Endothelial cell (in vitro differentiated cells): ENCODE data around the gene PIWIL4. TPM values are rescaled to one million over a fixed set of nuclear protein-coding genes. Genes with fewer than 3 reads are reported as not detected.

Source experiments
- DNase-seq: peaks from one replicate; pipeline ENCODE4 v3.0.0; 2021; ENCODE audit warnings: low spot score
- H3K27ac Mint-ChIP-seq: one replicate; pipeline ENCODE4 v1.8.0; 2021; ENCODE audit warnings: mixed read lengths, inconsistent platforms; ENCODE audit not compliant: unreplicated experiment
- H3K27me3 Mint-ChIP-seq: one replicate; pipeline ENCODE4 v1.8.0; 2021; ENCODE audit warnings: mild to moderate bottlenecking, moderate library complexity, mixed read lengths, inconsistent platforms; ENCODE audit not compliant: unreplicated experiment
- H3K36me3 Mint-ChIP-seq: one replicate; pipeline ENCODE4 v1.8.0; 2021; ENCODE audit warnings: mild to moderate bottlenecking, low read depth, mixed read lengths, inconsistent platforms; ENCODE audit not compliant: unreplicated experiment
- H3K4me1 Mint-ChIP-seq: one replicate; pipeline ENCODE4 v1.8.0; 2021; ENCODE audit warnings: mild to moderate bottlenecking, mixed read lengths, inconsistent platforms; ENCODE audit not compliant: unreplicated experiment
- H3K4me3 Mint-ChIP-seq: one replicate; pipeline ENCODE4 v1.8.0; 2021; ENCODE audit warnings: mild to moderate bottlenecking, mixed read lengths, inconsistent platforms; ENCODE audit not compliant: unreplicated experiment
- H3K9me3 Mint-ChIP-seq: one replicate; pipeline ENCODE4 v1.8.0; 2021; ENCODE audit warnings: mixed read lengths, inconsistent platforms; ENCODE audit not compliant: unreplicated experiment
- total RNA-seq: library from RNA; stranded (reverse); fragmentation: NEBNext Ultra II Directional; extraction: Animal tissue kit (Norgen Biotek cat#: 25700); gene quantifications from one replicate; pipeline ENCODE4 v1.2.1, GENCODE V29; 2021; ENCODE audit not compliant: unreplicated experiment
- TF ChIP-seq, protein P1 (sequence below): fragments of 200-600 bp; sonication (generic); IDR thresholded peaks from one replicate; pipeline ENCODE4 v1.5.0; 2021; ENCODE audit warnings: antibody characterized with exemption; ENCODE audit not compliant: unreplicated experiment

The PIWIL4 gene
- total RNA-seq, 1 donor from 2014 or later, result 0.54 TPM

DNA sequence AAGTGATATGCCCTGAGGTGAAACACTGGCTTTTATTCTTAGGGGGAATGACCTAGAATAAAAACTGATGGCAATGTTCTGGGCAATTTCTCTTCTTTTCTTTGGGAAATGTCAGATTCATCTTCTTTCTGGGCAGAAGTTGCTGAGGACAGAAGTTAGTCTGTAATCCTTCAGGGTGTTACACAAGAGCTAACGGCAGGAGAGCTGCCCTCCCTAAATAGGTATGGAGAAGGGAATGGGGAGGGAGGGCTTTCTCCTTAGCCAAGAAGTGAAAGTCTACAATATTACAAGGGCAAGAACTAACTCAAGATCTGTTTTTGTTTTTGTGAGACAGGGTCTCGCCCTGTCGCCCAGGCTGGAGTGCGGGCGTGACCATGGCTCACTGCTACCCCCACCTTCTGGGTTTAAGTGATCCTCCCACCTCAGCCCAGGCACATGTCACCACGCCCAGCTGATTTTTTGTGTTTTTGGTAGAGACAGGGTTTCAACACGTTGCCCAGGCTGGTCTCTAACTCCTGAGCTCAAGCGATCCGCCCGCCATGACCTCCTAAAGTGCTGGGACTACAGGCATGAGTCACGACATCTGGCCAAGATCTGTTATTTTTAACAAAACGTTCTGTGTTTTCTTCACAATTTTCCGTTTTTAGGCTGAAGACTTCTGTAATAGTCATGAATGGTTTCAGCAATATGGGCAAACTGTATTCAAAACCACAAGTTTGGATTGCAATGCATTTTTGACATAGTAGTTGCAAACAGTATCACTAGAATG lies 7.2 kb downstream of the PIWIL4 start:
- Mint-ChIP-seq H3K4me3 (no peak overlapping the region), H3K27ac (no peak overlapping the region), H3K36me3 (no peaks in the 10 kb centered on the region), H3K27me3 (no peaks in the 10 kb centered on the region), H3K4me1 (peaks cover 8% of the 10 kb centered on the region), H3K9me3 (no peaks in the 10 kb centered on the region)
- DNase-seq, result no peak
- TF ChIP-seq, protein P1, sequence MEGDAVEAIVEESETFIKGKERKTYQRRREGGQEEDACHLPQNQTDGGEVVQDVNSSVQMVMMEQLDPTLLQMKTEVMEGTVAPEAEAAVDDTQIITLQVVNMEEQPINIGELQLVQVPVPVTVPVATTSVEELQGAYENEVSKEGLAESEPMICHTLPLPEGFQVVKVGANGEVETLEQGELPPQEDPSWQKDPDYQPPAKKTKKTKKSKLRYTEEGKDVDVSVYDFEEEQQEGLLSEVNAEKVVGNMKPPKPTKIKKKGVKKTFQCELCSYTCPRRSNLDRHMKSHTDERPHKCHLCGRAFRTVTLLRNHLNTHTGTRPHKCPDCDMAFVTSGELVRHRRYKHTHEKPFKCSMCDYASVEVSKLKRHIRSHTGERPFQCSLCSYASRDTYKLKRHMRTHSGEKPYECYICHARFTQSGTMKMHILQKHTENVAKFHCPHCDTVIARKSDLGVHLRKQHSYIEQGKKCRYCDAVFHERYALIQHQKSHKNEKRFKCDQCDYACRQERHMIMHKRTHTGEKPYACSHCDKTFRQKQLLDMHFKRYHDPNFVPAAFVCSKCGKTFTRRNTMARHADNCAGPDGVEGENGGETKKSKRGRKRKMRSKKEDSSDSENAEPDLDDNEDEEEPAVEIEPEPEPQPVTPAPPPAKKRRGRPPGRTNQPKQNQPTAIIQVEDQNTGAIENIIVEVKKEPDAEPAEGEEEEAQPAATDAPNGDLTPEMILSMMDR, result no peak

DNA sequence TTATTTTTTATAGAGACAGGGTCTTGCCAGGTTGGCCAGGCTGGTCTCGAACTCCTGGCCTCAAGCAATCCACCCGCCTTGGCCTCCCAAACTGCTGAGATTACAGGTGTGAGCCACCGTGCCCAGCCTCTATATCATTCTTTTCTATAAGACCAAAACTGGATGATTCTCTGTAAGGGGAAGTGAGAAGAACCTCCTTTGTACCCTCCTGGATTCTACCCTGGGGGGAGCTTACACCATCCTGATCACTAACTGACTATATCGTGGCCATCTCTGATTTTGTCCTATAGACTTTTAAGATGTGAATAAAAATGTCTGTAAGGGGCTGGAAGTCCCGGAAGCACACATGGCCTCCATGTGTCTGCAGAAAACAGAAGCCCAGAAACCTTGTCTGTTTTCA lies 9.1 kb downstream of the PIWIL4 start:
- peaks cover 8% of the 10 kb centered on the region for H3K4me1 Mint-ChIP-seq
- TF ChIP-seq, protein P1, result no peak
- DNase-seq, result no peak
- H3K27me3 Mint-ChIP-seq, result no peaks in the 10 kb centered on the region
- H3K27ac Mint-ChIP-seq, result no peak overlapping the region
- no peaks in the 10 kb centered on the region for H3K36me3 Mint-ChIP-seq
- H3K4me3 Mint-ChIP-seq, result no peak overlapping the region
- no peaks in the 10 kb centered on the region for H3K9me3 Mint-ChIP-seq

DNA sequence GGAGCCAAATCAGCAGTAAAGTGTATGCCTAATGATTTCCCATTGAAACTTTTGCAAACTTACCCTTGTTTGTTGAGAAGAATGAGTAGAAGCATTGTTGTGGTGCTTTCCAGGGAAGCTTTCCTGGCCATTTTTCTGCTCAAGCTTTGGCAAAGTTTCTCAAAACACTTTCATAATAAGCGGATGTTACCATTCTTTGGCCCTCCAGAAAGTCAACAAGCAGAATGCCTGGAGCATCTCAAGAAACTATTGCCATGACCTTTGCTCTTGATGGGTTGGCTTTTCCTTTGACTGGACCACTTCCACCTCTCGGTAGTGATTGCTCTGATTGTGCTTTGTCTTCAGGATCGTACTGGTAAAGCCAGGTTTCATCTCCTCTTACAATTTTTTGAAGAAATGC lies 10.7 kb downstream of the PIWIL4 start:
- DNase-seq, result no peak
- H3K36me3 Mint-ChIP-seq, result no peaks in the 10 kb centered on the region
- H3K27ac Mint-ChIP-seq, result no peak overlapping the region
- H3K9me3 Mint-ChIP-seq, result no peaks in the 10 kb centered on the region
- no peaks in the 10 kb centered on the region for H3K27me3 Mint-ChIP-seq
- TF ChIP-seq, protein P1, result no peak
- peaks cover 8% of the 10 kb centered on the region for H3K4me1 Mint-ChIP-seq
- no peak overlapping the region for H3K4me3 Mint-ChIP-seq

DNA sequence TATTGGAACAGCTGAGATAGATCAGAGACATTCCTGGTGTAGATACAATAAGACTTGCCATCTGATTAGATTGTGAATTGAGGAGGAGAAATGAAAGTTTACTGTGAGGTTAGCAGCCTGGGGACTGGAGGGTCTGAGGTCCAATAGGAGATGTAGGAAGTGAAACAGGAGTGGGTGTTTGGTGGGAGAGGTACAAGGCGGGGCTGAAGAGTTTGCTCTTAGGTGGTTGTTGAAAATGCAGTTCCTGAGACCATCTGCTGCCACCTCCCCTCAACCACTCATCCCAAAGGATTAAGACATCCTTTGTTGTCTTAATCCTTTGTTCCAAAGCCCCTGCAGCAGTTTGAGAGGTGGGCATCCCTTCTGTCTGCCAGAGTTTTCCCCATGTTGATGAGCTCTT lies 14.8 kb downstream of the PIWIL4 start:
- TF ChIP-seq, protein P1, result no peak
- Mint-ChIP-seq H3K27ac (no peak overlapping the region), H3K4me3 (no peak overlapping the region), H3K9me3 (no peaks in the 10 kb centered on the region), H3K27me3 (no peaks in the 10 kb centered on the region), H3K36me3 (no peaks in the 10 kb centered on the region), H3K4me1 (peaks cover 10% of the 10 kb centered on the region)
- no peak for DNase-seq

DNA sequence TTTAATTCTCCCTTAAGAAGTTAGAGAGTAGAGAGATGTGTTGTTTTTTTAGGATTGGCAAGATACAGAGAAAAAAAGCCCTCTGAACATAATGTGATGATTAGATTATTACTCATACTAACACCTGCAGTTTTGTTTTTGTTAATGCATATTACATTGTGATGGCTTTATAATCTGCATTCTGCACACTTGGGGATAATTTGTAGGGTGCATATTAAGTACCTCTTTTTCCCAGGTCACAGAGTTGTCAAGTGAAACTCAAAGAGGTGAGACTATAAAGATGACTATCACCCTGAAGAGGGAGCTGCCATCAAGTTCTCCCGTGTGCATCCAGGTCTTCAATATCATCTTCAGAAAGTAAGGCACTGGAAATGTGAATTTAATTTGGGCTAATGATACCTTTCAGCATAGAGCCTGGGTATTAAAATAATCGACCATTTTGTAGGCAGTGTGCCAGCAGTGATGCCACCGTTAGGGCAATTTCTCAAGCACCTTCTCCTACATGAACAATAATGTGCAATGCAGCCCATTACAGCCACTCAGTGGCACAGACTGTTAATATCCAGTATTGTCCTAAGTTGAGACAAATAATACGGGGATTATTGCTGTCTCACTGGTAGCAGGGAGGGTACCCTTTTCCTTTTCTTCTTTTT lies 16.2 kb downstream of the PIWIL4 start:
- H3K4me1 Mint-ChIP-seq, result peaks cover 12% of the 10 kb centered on the region
- no peak overlapping the region for H3K27ac Mint-ChIP-seq
- H3K4me3 Mint-ChIP-seq, result no peak overlapping the region
- H3K36me3 Mint-ChIP-seq, result no peaks in the 10 kb centered on the region
- TF ChIP-seq, protein P1, result no peak
- no peaks in the 10 kb centered on the region for H3K9me3 Mint-ChIP-seq
- no peak for DNase-seq
- H3K27me3 Mint-ChIP-seq, result no peaks in the 10 kb centered on the region
